HepG2 (cell line): ENCODE measurements around the gene INKA2. TPM values are rescaled to one million over a fixed set of nuclear protein-coding genes. Genes with fewer than 3 reads are reported as not detected.

Experiments
- ATAC-seq: fragments of 200-7000 bp; cut with Tn5 transposase; 3 replicates; pipeline ENCODE4 v1.9.1; 2020; ENCODE audit warnings: mild to moderate bottlenecking, moderate library complexity
- BruUV-seq: library from RNA; stranded (reverse); fragments of 400-500 nt; replicated peaks from 2 replicates; lab custom pipeline; 2021; lab: Mats Ljungman, UMichigan
- CTCF ChIA-PET: fragments of 300-600 bp; formaldehyde crosslinking; extraction: SDS; loops from one replicate; lab custom pipeline; 2021; ENCODE audit warnings: low total read pairs, inconsistent platforms, low intra/inter-chr PET ratio; lab: Yijun Ruan, JAX
- POLR2A ChIA-PET: fragments of 350-600 bp; sonication (Branson Sonifier 250); formaldehyde crosslinking; loops from one replicate; lab custom pipeline; 2020; ENCODE audit warnings: antibody characterized with exemption, inconsistent platforms; lab: Yijun Ruan, JAX
- DNase-seq: peaks from one replicate; pipeline ENCODE4 v3.0.0-alpha.2; 2015; ENCODE audit warnings: low spot score
- FAIRE-seq: peaks from 3 replicates; lab custom pipeline; 2011; peaks lifted over from hg19 to GRCh38; lab: Jason Lieb, UNC
- H2AFZ ChIP-seq: one replicate; pipeline ENCODE4 v1.6.1; 2011; ENCODE audit warnings: low read length, inconsistent platforms
- H3K27ac ChIP-seq: fragments of 300-600 bp; 3 replicates; pipeline ENCODE4 v1.8.0; 2011; ENCODE audit warnings: mixed run types, mild to moderate bottlenecking, mixed read lengths, low read length, inconsistent platforms; ENCODE audit not compliant: insufficient read depth; ENCODE audit errors: extremely low read length
- H3K27me3 ChIP-seq, 2 experiments: fragments of 200-600 bp in 1 of 2; 2 replicates in 1 of 2; 3 replicates in 1 of 2; pipeline versions ENCODE4 v1.6.0 to v1.8.0; 2011; ENCODE audit warnings: low read length in 2 of 2, mild to moderate bottlenecking in 2 of 2, moderate library complexity in 2 of 2, inconsistent platforms in 1 of 2; ENCODE audit not compliant: insufficient read depth in 2 of 2, control insufficient read depth in 1 of 2
- H3K36me3 ChIP-seq, 2 experiments: fragments of 200-600 bp in 1 of 2; replicated peaks in 1 of 2; 2 replicates in 1 of 2; 3 replicates in 1 of 2; pipeline versions ENCODE4 v1.5.1 to v1.8.0; 2011; ENCODE audit warnings: low read length in 2 of 2, inconsistent platforms in 1 of 2; ENCODE audit not compliant: insufficient read depth in 2 of 2, control insufficient read depth in 1 of 2
- H3K4me1 ChIP-seq: 2 replicates; pipeline ENCODE4 v1.5.1; 2012; ENCODE audit warnings: low read length, inconsistent platforms; ENCODE audit not compliant: insufficient read depth
- H3K4me2 ChIP-seq: 2 replicates; pipeline ENCODE4 v1.6.0; 2011; ENCODE audit warnings: low read depth, low read length, inconsistent platforms
- H3K4me3 ChIP-seq, 3 experiments: fragments of 200-600 bp in 1 of 3; sonication (generic), shearing (Covaris generic) in 1 of 3; replicated peaks in 1 of 3; 2 replicates each; pipeline ENCODE4 v1.5.1; 2011 to 2016; ENCODE audit warnings: low read length in 3 of 3, inconsistent platforms in 2 of 3, low read depth in 2 of 3, mild to moderate bottlenecking in 2 of 3, control low read depth in 1 of 3, mixed read lengths in 1 of 3; ENCODE audit not compliant: insufficient read depth in 1 of 3
- H3K79me2 ChIP-seq: one replicate; pipeline ENCODE4 v1.6.1; 2011; ENCODE audit warnings: low read length, inconsistent platforms; ENCODE audit not compliant: insufficient read depth
- H3K9ac ChIP-seq: 2 replicates; pipeline ENCODE4 v1.6.0; 2011; ENCODE audit warnings: mild to moderate bottlenecking, low read depth, low read length, inconsistent platforms; ENCODE audit not compliant: insufficient read depth
- H3K9me3 ChIP-seq: 2 replicates; pipeline ENCODE4 v1.5.1; 2012; ENCODE audit warnings: mild to moderate bottlenecking, low read length
- H4K20me1 ChIP-seq: 2 replicates; pipeline ENCODE4 v1.6.0; 2011; ENCODE audit warnings: inconsistent platforms, mild to moderate bottlenecking, low read length, moderate library complexity; ENCODE audit not compliant: insufficient read depth
- CEBPB ChIP-seq: IDR thresholded peaks from 2 replicates; pipeline ENCODE4 v1.6.1; 2011; ENCODE audit warnings: low read depth, low read length, improper control_type of control experiment, borderline replicate concordance
- MXI1 ChIP-seq: IDR thresholded peaks from 3 replicates; pipeline ENCODE4 v1.6.1; 2012; ENCODE audit warnings: low read depth, low read length, inconsistent platforms, borderline replicate concordance
- POLR2G ChIP-seq: fragments of 200-400 bp; formaldehyde crosslinking; IDR thresholded peaks from 2 replicates; pipeline ENCODE4 v1.6.1; 2018; ENCODE audit warnings: mild to moderate bottlenecking, low read depth, low read length, moderate library complexity
- ZNF839 ChIP-seq: sonication (generic); formaldehyde crosslinking; IDR thresholded peaks from 2 replicates; pipeline ENCODE4 v1.4.0; 2020; ENCODE audit warnings: missing genetic modification reagents, mild to moderate bottlenecking, borderline replicate concordance
- WGBS: methylation state at CpG from one replicate; pipeline ENCODE4 v1.1.6; 2017; ENCODE audit warnings: low lambda C conversion rate; 5-methylcytosine and 5-hydroxymethylcytosine counted together
- in situ Hi-C: cut with HindIII; loops from 2 replicates; pipeline ENCODE4 v1.10.0; 2017; ENCODE audit warnings: low pct_unique_long_range_greater_than_20kb; ENCODE audit not compliant: extremely low pct_ligation_motif_present
- intact Hi-C: fragments of 100-400 bp; cut with micrococcal nuclease; formaldehyde crosslinking; loops from one replicate; pipeline ENCODE4 v1.10.0; 2022; ENCODE audit not compliant: unreplicated experiment
- polyA plus RNA-seq, 8 experiments: library from polyadenylated mRNA; depleted of rRNA in 3 of 8; stranded (reverse) in 7 of 8; unstranded in 1 of 8; fragments of >200 nt; fragmentation: Illumina TruSeq in 4 of 8; extraction: Trizol in 4 of 8; gene quantifications; 2 replicates each; pipeline versions ENCODE4 v1.2.1 to v1.2.3, GENCODE V29; 2011 to 2016; ENCODE audit warnings: low read depth in 4 of 8, missing spikeins in 1 of 8, mixed read lengths in 1 of 8; ENCODE audit not compliant: insufficient read depth in 1 of 8
- total RNA-seq, 5 experiments: library from RNA; depleted of rRNA; stranded (reverse); fragments of >200 nt; fragmentation: Illumina TruSeq; extraction: Trizol; gene quantifications; 2 replicates each; pipeline ENCODE4 v1.2.3, GENCODE V29; 2016; ENCODE audit warnings: low read depth in 1 of 5
- TF ChIP-seq, protein P1 (sequence below): sonication (generic); formaldehyde crosslinking; IDR thresholded peaks from 2 replicates; pipeline ENCODE4 v1.5.0; 2020; ENCODE audit warnings: mild to moderate bottlenecking, missing genetic modification reagents
- TF ChIP-seq, protein P2 (sequence below): sonication (generic); formaldehyde crosslinking; IDR thresholded peaks from 2 replicates; pipeline ENCODE4 v1.8.1; 2023; ENCODE audit warnings: missing genetic modification reagents, inconsistent platforms, borderline replicate concordance

The INKA2 gene
- total and polyA plus RNA-seq, 2 of the 13 experiments (the other 11 are each of a cell fraction or from before 2014, with no cell fraction given) = 2.6 to 4.6 TPM

DNA sequence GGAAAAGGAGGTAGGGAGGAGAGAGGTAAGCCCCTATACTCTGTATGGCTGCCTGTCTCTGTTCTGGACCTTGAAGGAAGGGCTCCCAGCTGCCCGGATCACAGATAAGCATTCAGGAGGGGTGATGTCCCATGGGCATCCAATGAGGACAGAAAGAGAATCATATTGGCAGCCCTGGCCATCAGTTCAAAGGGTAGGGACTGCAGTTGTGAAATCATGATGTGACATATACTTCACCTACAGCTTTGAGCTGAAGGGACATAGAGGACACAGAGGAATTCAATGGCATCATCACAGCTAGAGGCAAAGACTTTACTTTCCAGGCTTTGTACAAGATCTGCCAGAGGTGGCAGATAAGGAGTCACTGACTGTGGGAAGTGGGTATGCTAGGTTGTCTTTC lies 38.1 kb upstream of the INKA2 start:
- ChIA-PET CTCF (no interaction called here), POLR2A (no interaction called here)
- TF ChIP-seq, protein P1, sequence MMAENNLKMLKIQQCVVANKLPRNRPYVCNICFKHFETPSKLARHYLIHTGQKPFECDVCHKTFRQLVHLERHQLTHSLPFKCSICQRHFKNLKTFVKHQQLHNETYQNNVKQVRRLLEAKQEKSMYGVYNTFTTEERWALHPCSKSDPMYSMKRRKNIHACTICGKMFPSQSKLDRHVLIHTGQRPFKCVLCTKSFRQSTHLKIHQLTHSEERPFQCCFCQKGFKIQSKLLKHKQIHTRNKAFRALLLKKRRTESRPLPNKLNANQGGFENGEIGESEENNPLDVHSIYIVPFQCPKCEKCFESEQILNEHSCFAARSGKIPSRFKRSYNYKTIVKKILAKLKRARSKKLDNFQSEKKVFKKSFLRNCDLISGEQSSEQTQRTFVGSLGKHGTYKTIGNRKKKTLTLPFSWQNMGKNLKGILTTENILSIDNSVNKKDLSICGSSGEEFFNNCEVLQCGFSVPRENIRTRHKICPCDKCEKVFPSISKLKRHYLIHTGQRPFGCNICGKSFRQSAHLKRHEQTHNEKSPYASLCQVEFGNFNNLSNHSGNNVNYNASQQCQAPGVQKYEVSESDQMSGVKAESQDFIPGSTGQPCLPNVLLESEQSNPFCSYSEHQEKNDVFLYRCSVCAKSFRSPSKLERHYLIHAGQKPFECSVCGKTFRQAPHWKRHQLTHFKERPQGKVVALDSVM (CRISPR knock-in tag) = no peak
- TF ChIP-seq CEBPB (peak; percentile 55; the same call in 1 of the 2 replicates), ZNF839 (CRISPR knock-in tag) (no peak), MXI1 (no peak), POLR2G (no peak)
- TF ChIP-seq, protein P2, sequence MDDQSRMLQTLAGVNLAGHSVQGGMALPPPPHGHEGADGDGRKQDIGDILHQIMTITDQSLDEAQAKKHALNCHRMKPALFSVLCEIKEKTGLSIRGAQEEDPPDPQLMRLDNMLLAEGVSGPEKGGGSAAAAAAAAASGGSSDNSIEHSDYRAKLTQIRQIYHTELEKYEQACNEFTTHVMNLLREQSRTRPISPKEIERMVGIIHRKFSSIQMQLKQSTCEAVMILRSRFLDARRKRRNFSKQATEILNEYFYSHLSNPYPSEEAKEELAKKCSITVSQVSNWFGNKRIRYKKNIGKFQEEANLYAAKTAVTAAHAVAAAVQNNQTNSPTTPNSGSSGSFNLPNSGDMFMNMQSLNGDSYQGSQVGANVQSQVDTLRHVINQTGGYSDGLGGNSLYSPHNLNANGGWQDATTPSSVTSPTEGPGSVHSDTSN (CRISPR knock-in tag) = no peak
- DNase-seq (no peak), FAIRE-seq (no peak), ATAC-seq (no peak; the same call in 2 of the 3 replicates)
- Histone ChIP-seq H3K9ac (no peak overlapping the region), H3K4me3 (no peak overlapping the region), H3K79me2 (no peaks in the 10 kb centered on the region), H3K27ac (no peak overlapping the region), H4K20me1 (no peaks in the 10 kb centered on the region), H3K4me2 (no peak overlapping the region), H3K9me3 (no peaks in the 10 kb centered on the region), H2AFZ (no peak overlapping the region), H3K36me3 (no peaks in the 10 kb centered on the region), H3K4me1 (peaks cover 11% of the 10 kb centered on the region; the same call in 1 of the 2 replicates), H3K27me3 (no peaks in the 10 kb centered on the region; a peak in 1 of 5 replicates)
- WGBS = 9% methylated on average over 1 of the region's 1 CpG
- intact Hi-C loops = no loop called here
- BruUV-seq = no TSS peak
- in situ Hi-C loops = no loop called here
